PC-3 (cell line): ENCODE results near the gene HDAC9. TPM values are rescaled to one million over a fixed set of nuclear protein-coding genes. Genes with fewer than 3 reads are reported as not detected.

Experiments used
- ATAC-seq: fragments of 200-7000 bp; cut with Tn5 transposase; 2 replicates; pipeline ENCODE4 v1.9.1; 2020; ENCODE audit warnings: mild to moderate bottlenecking, moderate library complexity
- BruUV-seq: library from RNA; stranded (reverse); fragments of 400-500 nt; replicated peaks from 2 replicates; lab custom pipeline; 2021; lab: Mats Ljungman, UMichigan
- CTCF ChIA-PET: fragments of 300-600 bp; sonication (Branson Sonifier 250); formaldehyde crosslinking; loops from one replicate; lab custom pipeline; 2022; ENCODE audit warnings: antibody characterized with exemption; lab: Charles Lee
- POLR2A ChIA-PET: fragments of 300-600 bp; sonication (Branson Sonifier 250); formaldehyde crosslinking; loops from one replicate; lab custom pipeline; 2022; ENCODE audit warnings: antibody characterized with exemption; ENCODE audit not compliant: unreplicated experiment; lab: Charles Lee
- DNase-seq: peaks from one replicate; pipeline ENCODE4 v3.0.0-alpha.2; 2015
- H2AFZ ChIP-seq: fragments of 300-600 bp; sonication (generic); 2 replicates; pipeline ENCODE4 v1.6.0; 2016; ENCODE audit warnings: antibody characterized with exemption, low read length
- H3F3A ChIP-seq: fragments of 300-600 bp; sonication (generic); one replicate; pipeline ENCODE4 v1.6.0; 2017; ENCODE audit warnings: antibody characterized with exemption, low read length, control low read depth, mild to moderate bottlenecking; ENCODE audit not compliant: unreplicated experiment
- H3K27ac ChIP-seq: fragments of 300-600 bp; sonication (generic); 2 replicates; pipeline ENCODE4 v1.5.1; 2016; ENCODE audit warnings: mild to moderate bottlenecking, low read length
- H3K27me3 ChIP-seq: fragments of 300-600 bp; sonication (generic); 2 replicates; pipeline ENCODE4 v1.6.1; 2016; ENCODE audit warnings: low read length, mixed read lengths
- H3K36me3 ChIP-seq: fragments of 300-600 bp; sonication (generic); 2 replicates; pipeline ENCODE4 v1.6.1; 2016; ENCODE audit warnings: low read depth, mixed run types, low read length, mixed read lengths
- H3K4me1 ChIP-seq: fragments of 300-600 bp; sonication (generic); 2 replicates; pipeline ENCODE4 v1.5.1; 2016; ENCODE audit warnings: low read length; ENCODE audit not compliant: insufficient read depth
- H3K4me2 ChIP-seq: fragments of 300-600 bp; sonication (generic); 2 replicates; pipeline ENCODE4 v1.6.0; 2016; ENCODE audit warnings: low read length
- H3K4me3 ChIP-seq: fragments of 300-600 bp; sonication (generic); 2 replicates; pipeline ENCODE4 v1.5.1; 2016; ENCODE audit warnings: mild to moderate bottlenecking, low read length, mixed read lengths
- H3K79me2 ChIP-seq: fragments of 300-600 bp; sonication (generic); 2 replicates; pipeline ENCODE4 v1.6.1; 2017; ENCODE audit warnings: low read length, mixed read lengths
- H3K9ac ChIP-seq: fragments of 300-600 bp; sonication (generic); 2 replicates; pipeline ENCODE4 v1.6.0; 2016; ENCODE audit warnings: mild to moderate bottlenecking, low read length
- H3K9me2 ChIP-seq: fragments of 300-600 bp; sonication (generic); replicated peaks from 2 replicates; pipeline ENCODE4 v1.6.1; 2016; ENCODE audit warnings: mixed run types, low read length, mixed read lengths
- H3K9me3 ChIP-seq: fragments of 300-600 bp; sonication (generic); 2 replicates; pipeline ENCODE4 v1.6.1; 2016; ENCODE audit warnings: low read length, mixed read lengths
- H4K20me1 ChIP-seq: fragments of 300-600 bp; sonication (generic); 2 replicates; pipeline ENCODE4 v1.6.1; 2016; ENCODE audit warnings: low read length, mixed read lengths
- CTCF ChIP-seq: fragments of 300-600 bp; sonication (generic); conservative IDR thresholded peaks from 2 replicates; pipeline ENCODE4 v1.5.1; 2017; ENCODE audit warnings: antibody characterized with exemption, low read depth, mild to moderate bottlenecking, low read length
- EZH2 ChIP-seq: fragments of 300-600 bp; sonication (generic); IDR thresholded peaks from one replicate; pipeline ENCODE4 v1.6.1; 2017; ENCODE audit warnings: antibody characterized with exemption, mild to moderate bottlenecking, low read length; ENCODE audit not compliant: unreplicated experiment
- EZH2phosphoT487 ChIP-seq: fragments of 300-600 bp; sonication (generic); IDR thresholded peaks from 2 replicates; pipeline ENCODE4 v1.6.1; 2018; ENCODE audit warnings: mild to moderate bottlenecking, antibody characterized with exemption, low read length, borderline replicate concordance
- intact Hi-C: fragments of 100-400 bp; cut with micrococcal nuclease; formaldehyde crosslinking; loops from 2 replicates; pipeline ENCODE4 v1.9.0; 2023
- total RNA-seq: library from RNA; depleted of rRNA; stranded (reverse); fragments of >200 nt; gene quantifications from 2 replicates; pipeline ENCODE4 v1.2.3, GENCODE V29; 2014

The HDAC9 gene
- total RNA-seq, 1 experiment from 2014 or later, result 7.8 TPM

- ChIA-PET CTCF (no interaction called here), POLR2A (no interaction called here)
- no peak overlapping the region for H3K4me3 ChIP-seq
- TF ChIP-seq CTCF, result no peak
- no peak for TF ChIP-seq EZH2
- no peak for TF ChIP-seq EZH2phosphoT487
- no peaks in the 10 kb centered on the region for H3K9me3 ChIP-seq
- no peaks in the 10 kb centered on the region for H3K9me2 ChIP-seq
- no peak overlapping the region for H3K27ac ChIP-seq
- H3K79me2 ChIP-seq, result no peaks in the 10 kb centered on the region
- H3K9ac ChIP-seq, result no peak overlapping the region
- no peaks in the 10 kb centered on the region for H3K36me3 ChIP-seq
- DNase-seq, result no peak
- H2AFZ ChIP-seq, result no peak overlapping the region
- no peaks in the 10 kb centered on the region for H4K20me1 ChIP-seq
- H3K27me3 ChIP-seq, result no peaks in the 10 kb centered on the region
- BruUV-seq, result no TSS peak
- H3K4me1 ChIP-seq, result no peaks in the 10 kb centered on the region
- H3K4me2 ChIP-seq, result no peak overlapping the region
- intact Hi-C loops, result loop anchor here (5.0 kb wide), 1 partner anchor 529 kb away; no protein-coding TSS in a partner anchor
- ATAC-seq, result no peak
- no peaks in the 10 kb centered on the region for H3F3A ChIP-seq
Observed at GRCh38 chr7:18593602-18594279, 98.2 kb downstream of the HDAC9 start.

GRCh38 chr7:18597754-18598153, 102.2 kb downstream of the HDAC9 start:
- no peak overlapping the region for H3K4me2 ChIP-seq
- no peak for ATAC-seq
- no peak overlapping the region for H3K4me3 ChIP-seq
- H3K9me3 ChIP-seq, result no peaks in the 10 kb centered on the region
- H3K9me2 ChIP-seq, result no peaks in the 10 kb centered on the region
- DNase-seq, result no peak
- CTCF ChIA-PET, result no interaction called here
- no peak for TF ChIP-seq EZH2
- TF ChIP-seq EZH2phosphoT487, result no peak
- TF ChIP-seq CTCF, result no peak
- H3K4me1 ChIP-seq, result no peaks in the 10 kb centered on the region
- no peaks in the 10 kb centered on the region for H3K27me3 ChIP-seq
- no peak overlapping the region for H3K9ac ChIP-seq
- intact Hi-C loops, result no loop called here
- H3K36me3 ChIP-seq, result peaks cover 2% of the 10 kb centered on the region; the same call in 1 of the 2 replicates
- H2AFZ ChIP-seq, result no peak overlapping the region
- H3F3A ChIP-seq, result no peaks in the 10 kb centered on the region
- H4K20me1 ChIP-seq, result no peaks in the 10 kb centered on the region
- no peaks in the 10 kb centered on the region for H3K79me2 ChIP-seq
- H3K27ac ChIP-seq, result no peak overlapping the region
- BruUV-seq, result no TSS peak
- POLR2A ChIA-PET, result interaction anchor here (0.5 kb wide), 1 partner anchor 70 kb away, joined by 5 read pairs; no protein-coding TSS in a partner anchor

- no peaks in the 10 kb centered on the region for H3K79me2 ChIP-seq
- peak overlapping the region; percentile 40; the same call in 1 of the 2 replicates for H3K4me2 ChIP-seq
- no peaks in the 10 kb centered on the region for H3F3A ChIP-seq
- ChIA-PET POLR2A (interaction anchor here (0.6 kb wide), 1 partner anchor 64 kb away, joined by 5 read pairs; no protein-coding TSS in a partner anchor), CTCF (interaction anchor here (0.6 to 1.1 kb wide), 4 partner anchors 254 to 860 kb away, joined by 3 to 4 read pairs (median 4); no protein-coding TSS in a partner anchor)
- peaks cover 6% of the 10 kb centered on the region for H3K4me1 ChIP-seq
- ATAC-seq, result peak; percentile 93
- no peaks in the 10 kb centered on the region for H3K27me3 ChIP-seq
- no peak overlapping the region for H3K4me3 ChIP-seq
- no peaks in the 10 kb centered on the region for H4K20me1 ChIP-seq
- peak; percentile 58 for DNase-seq
- H3K36me3 ChIP-seq, result peaks cover 16% of the 10 kb centered on the region; the same call in 1 of the 2 replicates
- H3K9me2 ChIP-seq, result no peaks in the 10 kb centered on the region
- TF ChIP-seq CTCF (no peak), EZH2phosphoT487 (no peak), EZH2 (no peak)
- peaks cover 9% of the 10 kb centered on the region; the same call in 1 of the 2 replicates for H3K9me3 ChIP-seq
- intact Hi-C loops, result no loop called here
- no TSS peak for BruUV-seq
- H2AFZ ChIP-seq, result no peak overlapping the region
- no peak overlapping the region for H3K9ac ChIP-seq
- no peak overlapping the region for H3K27ac ChIP-seq
Observed at GRCh38 chr7:18607025-18607424, 111.5 kb downstream of the HDAC9 start.
